Ishikawa (cell line): ENCODE results near the gene ADAMTS15.

Experiments used
- CEBPB ChIP-seq: IDR thresholded peaks from 2 replicates; pipeline ENCODE4 v1.6.1; 2012
- CREB1 ChIP-seq: IDR thresholded peaks from 2 replicates; pipeline ENCODE4 v1.6.1; 2012; ENCODE audit warnings: low read depth
- EGR1 ChIP-seq: IDR thresholded peaks from 2 replicates; pipeline ENCODE4 v1.6.1; 2012
- EP300 ChIP-seq: IDR thresholded peaks from 2 replicates; pipeline ENCODE4 v1.6.1; 2012; ENCODE audit warnings: borderline replicate concordance
- FOXM1 ChIP-seq: IDR thresholded peaks from 2 replicates; pipeline ENCODE4 v1.6.1; 2012; ENCODE audit warnings: low read depth, borderline replicate concordance
- NFIC ChIP-seq: IDR thresholded peaks from 2 replicates; pipeline ENCODE4 v1.6.1; 2012
- RAD21 ChIP-seq: IDR thresholded peaks from 2 replicates; pipeline ENCODE4 v1.6.1; 2012; ENCODE audit warnings: low read depth
- TAF1 ChIP-seq: IDR thresholded peaks from 2 replicates; pipeline ENCODE4 v1.6.1; 2012; ENCODE audit warnings: low read depth, mild to moderate bottlenecking
- TCF12 ChIP-seq: IDR thresholded peaks from 2 replicates; pipeline ENCODE4 v1.6.1; 2012; ENCODE audit warnings: low read depth
- TEAD4 ChIP-seq: IDR thresholded peaks from 2 replicates; pipeline ENCODE4 v1.6.1; 2012
- YY1 ChIP-seq: IDR thresholded peaks from 2 replicates; pipeline ENCODE4 v1.6.1; 2012; ENCODE audit warnings: low read depth
- ZBTB7A ChIP-seq: IDR thresholded peaks from 2 replicates; pipeline ENCODE4 v1.6.1; 2012; ENCODE audit warnings: low read depth
- TF ChIP-seq, protein P1 (sequence below): IDR thresholded peaks from 2 replicates; pipeline ENCODE4 v1.6.1; 2012
- TF ChIP-seq, protein P2 (sequence below): IDR thresholded peaks from 2 replicates; pipeline ENCODE4 v1.6.1; 2012
- TF ChIP-seq, protein P3 (sequence below): IDR thresholded peaks from 2 replicates; pipeline ENCODE4 v1.6.1; 2012; ENCODE audit warnings: low read depth, mild to moderate bottlenecking

ADAMTS15 gene

GRCh38 chr11:130449996-130450769 is 1.7 kb downstream of the ADAMTS15 start:
- no peak for TF ChIP-seq RAD21
- no peak for TF ChIP-seq TCF12
- TF ChIP-seq TEAD4: no peak
- no peak for TF ChIP-seq YY1
- no peak for TF ChIP-seq CEBPB
- TF ChIP-seq NFIC: no peak
- no peak for TF ChIP-seq EP300
- no peak for TF ChIP-seq ZBTB7A
- no peak for TF ChIP-seq TAF1
- TF ChIP-seq, protein P1, sequence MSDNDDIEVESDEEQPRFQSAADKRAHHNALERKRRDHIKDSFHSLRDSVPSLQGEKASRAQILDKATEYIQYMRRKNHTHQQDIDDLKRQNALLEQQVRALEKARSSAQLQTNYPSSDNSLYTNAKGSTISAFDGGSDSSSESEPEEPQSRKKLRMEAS: no peak
- TF ChIP-seq EGR1: no peak
- no peak for TF ChIP-seq FOXM1
- TF ChIP-seq CREB1: no peak
- TF ChIP-seq, protein P2, sequence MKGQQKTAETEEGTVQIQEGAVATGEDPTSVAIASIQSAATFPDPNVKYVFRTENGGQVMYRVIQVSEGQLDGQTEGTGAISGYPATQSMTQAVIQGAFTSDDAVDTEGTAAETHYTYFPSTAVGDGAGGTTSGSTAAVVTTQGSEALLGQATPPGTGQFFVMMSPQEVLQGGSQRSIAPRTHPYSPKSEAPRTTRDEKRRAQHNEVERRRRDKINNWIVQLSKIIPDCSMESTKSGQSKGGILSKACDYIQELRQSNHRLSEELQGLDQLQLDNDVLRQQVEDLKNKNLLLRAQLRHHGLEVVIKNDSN: no peak
- TF ChIP-seq, protein P3, sequence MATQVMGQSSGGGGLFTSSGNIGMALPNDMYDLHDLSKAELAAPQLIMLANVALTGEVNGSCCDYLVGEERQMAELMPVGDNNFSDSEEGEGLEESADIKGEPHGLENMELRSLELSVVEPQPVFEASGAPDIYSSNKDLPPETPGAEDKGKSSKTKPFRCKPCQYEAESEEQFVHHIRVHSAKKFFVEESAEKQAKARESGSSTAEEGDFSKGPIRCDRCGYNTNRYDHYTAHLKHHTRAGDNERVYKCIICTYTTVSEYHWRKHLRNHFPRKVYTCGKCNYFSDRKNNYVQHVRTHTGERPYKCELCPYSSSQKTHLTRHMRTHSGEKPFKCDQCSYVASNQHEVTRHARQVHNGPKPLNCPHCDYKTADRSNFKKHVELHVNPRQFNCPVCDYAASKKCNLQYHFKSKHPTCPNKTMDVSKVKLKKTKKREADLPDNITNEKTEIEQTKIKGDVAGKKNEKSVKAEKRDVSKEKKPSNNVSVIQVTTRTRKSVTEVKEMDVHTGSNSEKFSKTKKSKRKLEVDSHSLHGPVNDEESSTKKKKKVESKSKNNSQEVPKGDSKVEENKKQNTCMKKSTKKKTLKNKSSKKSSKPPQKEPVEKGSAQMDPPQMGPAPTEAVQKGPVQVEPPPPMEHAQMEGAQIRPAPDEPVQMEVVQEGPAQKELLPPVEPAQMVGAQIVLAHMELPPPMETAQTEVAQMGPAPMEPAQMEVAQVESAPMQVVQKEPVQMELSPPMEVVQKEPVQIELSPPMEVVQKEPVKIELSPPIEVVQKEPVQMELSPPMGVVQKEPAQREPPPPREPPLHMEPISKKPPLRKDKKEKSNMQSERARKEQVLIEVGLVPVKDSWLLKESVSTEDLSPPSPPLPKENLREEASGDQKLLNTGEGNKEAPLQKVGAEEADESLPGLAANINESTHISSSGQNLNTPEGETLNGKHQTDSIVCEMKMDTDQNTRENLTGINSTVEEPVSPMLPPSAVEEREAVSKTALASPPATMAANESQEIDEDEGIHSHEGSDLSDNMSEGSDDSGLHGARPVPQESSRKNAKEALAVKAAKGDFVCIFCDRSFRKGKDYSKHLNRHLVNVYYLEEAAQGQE: no peak

- TF ChIP-seq YY1 (no peak), ZBTB7A (no peak), RAD21 (no peak), EP300 (no peak), FOXM1 (no peak), CREB1 (no peak), TEAD4 (no peak), TAF1 (no peak), TCF12 (no peak), NFIC (no peak), CEBPB (no peak), EGR1 (no peak)
- TF ChIP-seq, protein P2: no peak
- TF ChIP-seq, protein P3: no peak
- TF ChIP-seq, protein P1: no peak
Measured at GRCh38 chr11:130451231-130452019, 3.0 kb downstream of the ADAMTS15 start.

- TF ChIP-seq RAD21 (no peak), YY1 (no peak), FOXM1 (no peak), CREB1 (no peak), TCF12 (no peak), EGR1 (no peak)
- TF ChIP-seq, protein P2: no peak
- TF ChIP-seq, protein P1: no peak
Measured at GRCh38 chr11:130452176-130452575, 3.7 kb downstream of the ADAMTS15 start.

- no peak for TF ChIP-seq YY1
- TF ChIP-seq EP300: no peak
- TF ChIP-seq, protein P2: no peak
- TF ChIP-seq CREB1: no peak
- TF ChIP-seq, protein P1: no peak
- no peak for TF ChIP-seq ZBTB7A
- no peak for TF ChIP-seq CEBPB
- no peak for TF ChIP-seq RAD21
- no peak for TF ChIP-seq EGR1
- no peak for TF ChIP-seq FOXM1
- TF ChIP-seq NFIC: no peak
- TF ChIP-seq TCF12: no peak
- TF ChIP-seq TEAD4: no peak
Measured at GRCh38 chr11:130452940-130453339, 4.5 kb downstream of the ADAMTS15 start.
